AG09309 (cell line): ENCODE results near the gene EXD3.
A peak's percentile ranks its signal among the peaks of the same experiment; 100 is the strongest.

Experiments used
- DNase-seq: peaks from one replicate; pipeline ENCODE4 v3.0.0-alpha.2; 2010; ENCODE audit warnings: low read depth
- H3K4me3 ChIP-seq: 2 replicates; pipeline ENCODE4 v1.5.1; 2011; ENCODE audit warnings: mild to moderate bottlenecking, low read depth, low read length, moderate library complexity; ENCODE audit not compliant: control insufficient read depth
- CTCF ChIP-seq: IDR thresholded peaks from 2 replicates; pipeline ENCODE4 v1.5.1; 2011; ENCODE audit warnings: mild to moderate bottlenecking, low read depth, low read length, inconsistent platforms; ENCODE audit not compliant: insufficient read depth, control insufficient read depth; ENCODE audit errors: missing control alignments

Gene EXD3

GRCh38 chr9:137429546-137429890, 6.6 kb upstream of the EXD3 start:
- TF ChIP-seq CTCF: no peak
- no peak for DNase-seq
- H3K4me3 ChIP-seq: no peak overlapping the region

DNA sequence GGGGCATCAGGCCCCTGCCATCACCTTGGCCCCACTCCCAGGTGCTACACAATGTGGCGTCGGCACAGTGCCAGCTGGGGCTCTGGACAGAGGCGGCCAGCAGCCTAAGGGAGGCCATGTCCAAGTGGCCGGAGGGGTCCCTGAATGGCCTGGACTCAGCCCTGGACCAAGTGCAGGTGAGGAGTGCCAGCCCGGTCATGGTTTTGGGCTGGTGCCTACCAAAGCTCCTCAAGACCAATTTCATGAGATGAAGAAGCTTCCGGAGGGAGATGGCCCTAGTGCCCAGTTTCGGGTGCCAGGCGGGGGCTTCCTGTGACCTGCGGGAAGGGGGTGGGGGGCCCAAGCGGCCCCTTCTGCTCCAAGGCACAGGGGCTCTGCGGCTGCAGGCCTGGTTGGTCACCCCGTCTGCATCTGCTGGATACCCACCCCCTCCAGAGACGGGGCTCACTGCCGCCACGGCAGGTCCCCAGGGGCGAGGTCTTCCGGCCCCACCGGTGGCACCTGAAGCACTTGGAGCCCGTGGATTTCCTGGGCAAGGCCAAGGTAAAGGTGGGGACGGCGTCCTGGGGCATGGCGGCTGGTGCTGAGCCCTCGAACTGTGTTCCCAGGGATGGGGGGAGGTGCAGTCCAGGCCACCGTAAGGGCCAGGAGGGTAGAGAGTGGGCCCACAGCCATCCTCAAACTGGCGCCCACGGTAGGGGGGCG, 6.0 kb upstream of the EXD3 start:
- no peak for TF ChIP-seq CTCF
- DNase-seq: no peak
- no peak overlapping the region for H3K4me3 ChIP-seq

- no peak overlapping the region for H3K4me3 ChIP-seq
- TF ChIP-seq CTCF: no peak
- DNase-seq: no peak
These were observed 5.3 kb upstream of the EXD3 start for GRCh38 chr9:137428311-137428630.

DNA sequence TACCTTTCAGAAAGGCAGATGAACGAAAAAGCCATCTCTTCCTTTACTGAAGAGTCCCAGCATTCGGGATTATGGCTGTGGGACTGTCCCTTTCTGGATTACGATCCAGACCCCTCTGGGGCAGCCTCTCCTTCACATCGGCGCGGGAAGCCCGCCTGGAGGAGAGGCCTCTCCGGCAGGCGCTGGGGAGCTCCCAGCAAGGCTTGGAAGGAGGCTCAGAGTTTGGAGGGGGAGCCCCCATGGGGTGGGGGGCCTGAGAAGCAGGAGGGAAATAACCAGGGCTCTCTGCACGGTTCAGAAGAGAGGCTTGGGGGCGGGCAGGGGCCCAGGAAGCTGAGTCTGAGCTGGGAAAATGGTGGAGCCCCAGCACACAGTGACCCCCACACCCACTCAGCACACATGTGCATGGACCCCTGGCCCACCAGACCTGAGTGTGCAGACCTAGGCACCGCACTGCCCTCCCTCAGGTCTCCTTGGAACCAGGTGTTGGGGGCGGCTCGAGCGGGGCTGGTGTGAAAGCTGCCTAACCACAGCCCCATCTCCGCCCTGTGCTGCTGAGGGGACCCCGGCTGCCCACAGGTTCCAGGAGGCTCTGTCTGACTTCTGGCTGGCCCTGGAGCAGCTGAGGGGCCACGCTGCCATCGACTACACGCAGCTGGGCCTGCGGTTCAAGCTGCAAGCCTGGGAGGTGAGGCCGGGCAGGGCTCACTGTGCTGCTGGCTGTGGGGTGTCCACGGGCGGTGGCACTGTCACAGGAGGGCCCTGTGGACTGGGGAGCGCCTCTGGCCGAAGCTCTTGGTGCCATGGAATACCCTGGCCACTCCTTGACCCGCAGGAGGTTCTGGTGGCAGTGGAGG, 4.7 kb upstream of the EXD3 start:
- no peak overlapping the region for H3K4me3 ChIP-seq
- TF ChIP-seq CTCF: no peak
- DNase-seq: no peak

DNA sequence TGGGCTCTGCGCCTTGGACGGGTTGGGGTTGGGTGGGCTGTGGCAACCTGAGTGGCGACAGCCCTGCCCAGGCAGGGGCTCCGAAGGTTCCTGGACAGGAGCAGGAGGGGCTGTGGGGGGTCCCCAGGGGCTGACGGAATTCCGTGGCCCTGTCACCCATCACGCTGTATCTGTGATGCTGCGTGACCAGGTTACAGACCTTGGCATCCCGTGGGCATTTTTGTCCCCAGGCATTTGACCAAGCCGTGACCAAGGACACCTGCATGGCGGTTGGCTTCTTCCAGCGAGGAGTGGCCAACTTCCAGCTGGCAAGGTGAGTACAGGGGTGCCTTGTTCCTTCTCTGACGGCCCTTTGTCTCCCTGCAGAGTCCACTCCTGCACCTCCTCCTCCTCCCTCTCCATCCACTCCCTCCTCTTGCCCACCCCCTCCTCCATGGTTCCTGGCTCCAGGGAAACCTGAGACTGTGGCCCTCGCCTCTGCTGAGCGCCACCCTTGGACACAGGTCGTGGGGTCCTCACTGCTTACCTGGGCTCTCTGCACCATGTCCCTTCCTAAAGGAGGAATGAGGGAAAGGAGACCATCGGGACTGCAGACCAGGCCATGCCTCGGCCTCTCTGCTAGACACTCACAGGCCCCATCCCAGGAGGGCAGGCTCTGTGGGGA, 3.2 kb upstream of the EXD3 start:
- DNase-seq: no peak
- H3K4me3 ChIP-seq: no peak overlapping the region
- TF ChIP-seq CTCF: no peak

DNA sequence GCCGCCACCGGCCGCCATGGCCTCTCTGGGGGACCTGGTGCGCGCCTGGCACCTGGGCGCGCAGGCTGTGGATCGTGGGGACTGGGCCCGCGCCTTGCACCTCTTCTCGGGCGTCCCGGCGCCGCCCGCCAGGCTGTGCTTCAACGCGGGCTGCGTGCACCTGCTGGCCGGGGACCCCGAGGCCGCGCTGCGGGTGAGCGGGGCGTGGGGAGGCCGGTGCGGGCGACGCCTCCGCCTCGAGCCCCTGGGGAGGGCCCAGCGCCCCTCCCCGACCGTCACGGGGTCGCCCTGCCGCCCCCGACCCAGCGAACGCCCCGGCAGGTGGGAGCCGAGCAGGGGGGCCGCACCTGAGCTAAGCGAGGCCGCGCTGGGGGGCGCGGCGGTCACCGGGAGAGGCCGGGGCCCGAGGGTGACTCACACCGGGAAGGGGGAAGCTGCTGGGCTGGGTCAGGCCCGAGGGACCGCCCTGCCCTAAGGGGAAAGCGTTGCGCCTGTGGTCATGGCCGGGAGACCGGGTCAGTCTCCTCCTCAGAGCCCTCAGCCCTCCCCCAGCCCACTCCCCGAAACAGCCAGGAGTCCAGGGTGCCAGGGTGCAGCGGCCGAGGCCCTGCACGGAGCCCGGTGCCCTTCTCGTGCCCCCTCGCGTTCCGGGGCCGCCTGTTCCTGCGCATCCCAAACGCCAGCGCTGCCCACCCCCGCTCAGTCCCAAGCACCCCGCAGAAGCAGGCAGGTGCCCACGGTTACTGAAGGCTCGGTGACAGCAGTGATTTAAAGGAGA, 741 bp upstream of the EXD3 start:
- TF ChIP-seq CTCF: no peak
- DNase-seq: no peak
- H3K4me3 ChIP-seq: peak overlapping the region; percentile 28
